Peyer's patch (tissue), 4 donors: ENCODE results near the gene FARP1.

Experiments used
- POLR2A ChIP-seq, 2 donors: fragments of 450-650 bp; IDR thresholded peaks; one replicate each; pipeline ENCODE4 v1.5.1; 2017; ENCODE audit warnings: antibody characterized with exemption in 2 of 2, mild to moderate bottlenecking in 2 of 2, moderate library complexity in 2 of 2
- TF ChIP-seq, protein P1 (sequence below), 6 experiments: fragments of 450-650 bp in 4 of 6; fragments of 200-600 bp in 2 of 6; sonication (generic) in 1 of 6; IDR thresholded peaks; one replicate each; pipeline ENCODE4 v1.5.1; 2017 to 2019; ENCODE audit warnings: antibody characterized with exemption in 6 of 6, mild to moderate bottlenecking in 3 of 6, moderate library complexity in 1 of 6

DNA sequence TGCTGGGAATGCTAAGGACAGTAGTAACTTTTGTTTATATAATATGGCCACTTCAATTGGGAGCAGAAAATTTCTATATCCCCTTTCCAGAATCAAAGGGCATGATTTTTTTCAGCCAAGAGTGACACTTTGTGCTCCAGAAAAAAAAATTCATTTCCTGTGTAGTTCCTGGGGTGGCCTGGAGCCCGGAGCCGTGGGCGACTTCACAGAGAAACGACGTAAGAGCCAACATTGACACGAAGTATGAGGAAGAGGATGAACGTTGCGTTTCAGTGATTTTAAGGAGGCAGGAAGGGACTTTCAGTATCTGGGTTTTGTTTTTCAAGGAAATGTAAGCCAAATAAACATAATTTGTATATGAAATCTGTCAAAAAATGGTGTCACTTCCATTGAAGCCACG, 246.4 kb downstream of the FARP1 start:
- TF ChIP-seq POLR2A (IDR thresholded peaks at IDR 0.05): no peak
- TF ChIP-seq, protein P1, sequence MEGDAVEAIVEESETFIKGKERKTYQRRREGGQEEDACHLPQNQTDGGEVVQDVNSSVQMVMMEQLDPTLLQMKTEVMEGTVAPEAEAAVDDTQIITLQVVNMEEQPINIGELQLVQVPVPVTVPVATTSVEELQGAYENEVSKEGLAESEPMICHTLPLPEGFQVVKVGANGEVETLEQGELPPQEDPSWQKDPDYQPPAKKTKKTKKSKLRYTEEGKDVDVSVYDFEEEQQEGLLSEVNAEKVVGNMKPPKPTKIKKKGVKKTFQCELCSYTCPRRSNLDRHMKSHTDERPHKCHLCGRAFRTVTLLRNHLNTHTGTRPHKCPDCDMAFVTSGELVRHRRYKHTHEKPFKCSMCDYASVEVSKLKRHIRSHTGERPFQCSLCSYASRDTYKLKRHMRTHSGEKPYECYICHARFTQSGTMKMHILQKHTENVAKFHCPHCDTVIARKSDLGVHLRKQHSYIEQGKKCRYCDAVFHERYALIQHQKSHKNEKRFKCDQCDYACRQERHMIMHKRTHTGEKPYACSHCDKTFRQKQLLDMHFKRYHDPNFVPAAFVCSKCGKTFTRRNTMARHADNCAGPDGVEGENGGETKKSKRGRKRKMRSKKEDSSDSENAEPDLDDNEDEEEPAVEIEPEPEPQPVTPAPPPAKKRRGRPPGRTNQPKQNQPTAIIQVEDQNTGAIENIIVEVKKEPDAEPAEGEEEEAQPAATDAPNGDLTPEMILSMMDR (IDR thresholded peaks at IDR 0.05): no peak
